ENCODE data around the gene ADAP1. TPM values are rescaled to one million over a fixed set of nuclear protein-coding genes. Genes with fewer than 3 reads are reported as not detected.

The ADAP1 gene
- total and polyA plus RNA-seq, 2 of the 8 experiments (the other 6 are each of a cell fraction or from before 2014, with no cell fraction given) = 5.8 to 6.1 TPM

DNA sequence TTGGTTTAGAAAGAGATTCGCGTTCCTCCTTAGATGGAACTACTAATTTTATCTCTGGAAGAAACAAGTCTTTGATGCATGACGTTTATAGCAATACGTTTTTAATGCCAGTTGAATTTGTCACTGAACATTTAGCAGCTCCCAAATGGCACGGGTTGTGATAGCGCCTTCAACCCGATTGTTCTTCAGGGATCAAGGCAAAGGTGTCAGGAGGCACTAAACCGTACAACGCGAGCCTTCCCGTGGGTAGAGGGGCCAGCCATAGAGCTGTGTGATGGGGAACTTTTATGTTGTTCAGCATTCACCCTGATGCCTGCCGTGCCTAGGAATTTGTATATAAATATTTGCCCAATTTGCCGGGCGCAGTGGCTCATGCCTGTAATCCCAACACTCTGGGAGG, 74.8 kb downstream of the ADAP1 start:
- no peak overlapping the region for H2AFZ ChIP-seq (ENCODE audit: low read length)
- no peak overlapping the region for H2BK120ac ChIP-seq (replicated peaks; ENCODE audit: low read depth, low read length)
- no peak overlapping the region for H4K91ac ChIP-seq (replicated peaks; ENCODE audit: insufficient read length, low read length)
- no peak overlapping the region for H3K4me3 ChIP-seq (ENCODE audit: extremely low read depth in 1 of 4, insufficient read depth in 2 of 4, low read depth in 3 of 4, low read length in 4 of 4)
- H3K18ac ChIP-seq (ENCODE audit: extremely low read depth, low read length) = no peak overlapping the region
- no peak overlapping the region for H2BK12ac ChIP-seq (ENCODE audit: low read depth, low read length)
- peaks cover 14% of the 10 kb centered on the region for H3K79me1 ChIP-seq (ENCODE audit: low read depth, low read length)
- no peak overlapping the region for H3K23ac ChIP-seq (ENCODE audit: insufficient read length)
- no peak overlapping the region for H3K56ac ChIP-seq (replicated peaks; ENCODE audit: insufficient read length, low read depth, low read length)
- DNase-seq (ENCODE audit: low read depth in 1 of 2, low spot score in 2 of 2) (no peak), FAIRE-seq (no peak)
- no peak overlapping the region for H3K4ac ChIP-seq (replicated peaks; ENCODE audit: insufficient read length, low read depth, low read length)
- ChIA-PET CTCF (ENCODE audit: partially characterized antibody) (interaction anchor here (1.0 to 1.7 kb wide), 2 partner anchors 12 to 42 kb away, joined by 4 read pairs; no protein-coding TSS in a partner anchor), POLR2A (ENCODE audit: partially characterized antibody) (interaction anchor here (0.9 to 2.3 kb wide), 3 partner anchors 18 to 96 kb away, joined by 3 to 7 read pairs (median 3); partner anchors contain the start of gene COX19)
- H3K9me3 ChIP-seq (ENCODE audit: insufficient read depth in 2 of 2, low read depth in 1 of 2, low read length in 1 of 2) = no peaks in the 10 kb centered on the region; a peak in 1 of 4 replicates
- H3K27ac ChIP-seq (ENCODE audit: low read depth, low read length) = no peak overlapping the region
- H2AK5ac ChIP-seq (ENCODE audit: low read depth, low read length) = no peak overlapping the region
- peaks cover 29 to 39% of the 10 kb centered on the region in 2 experiments for H4K20me1 ChIP-seq (replicated peaks in 1 of 2; ENCODE audit: control insufficient read depth in 1 of 2, insufficient read depth in 2 of 2, low read length in 2 of 2)
- H4K8ac ChIP-seq (ENCODE audit: extremely low read depth, insufficient read depth, low read length) = no peak overlapping the region
- WGBS, 2 experiments (ENCODE audit: extremely low coverage in 1 of 2, insufficient coverage in 1 of 2, insufficient read length in 1 of 2, insufficient replicate concordance in 2 of 2, low coverage in 1 of 2, low lambda C conversion rate in 2 of 2, missing lambda C conversion rate in 1 of 2) = 95% methylated on average over 14 of the region's 14 CpGs; no CpG with 5 or more reads in 1 of the 2 experiments
- H3K27me3 ChIP-seq (replicated peaks in 1 of 4; ENCODE audit: control insufficient read depth in 3 of 4, extremely low read depth in 1 of 4, insufficient read depth in 3 of 4, low read length in 3 of 4) = no peaks in the 10 kb centered on the region
- peaks cover 0 to 7% (median 0%) of the 10 kb centered on the region in 4 experiments; a peak in 3 of 8 replicates for H3K36me3 ChIP-seq (ENCODE audit: control insufficient read depth in 2 of 4, insufficient read depth in 4 of 4, low read length in 3 of 4)
- no peak overlapping the region for H4K5ac ChIP-seq (ENCODE audit: insufficient read length, low read depth, low read length)
- TF ChIP-seq SAP30 (IDR thresholded peaks at IDR 0.05; ENCODE audit: insufficient read depth, insufficient replicate concordance, low read length) = no peak
- no peak for TF ChIP-seq PHF8 (conservative IDR thresholded peaks at IDR 0.05; ENCODE audit: low read depth, low read length)
- no peak for TF ChIP-seq SIN3A (conservative IDR thresholded peaks at IDR 0.05 in 1 of 2, IDR thresholded peaks at IDR 0.05 in 1 of 2; ENCODE audit: low read depth in 1 of 2, low read length in 2 of 2)
- TF ChIP-seq SP2 (IDR thresholded peaks at IDR 0.05; ENCODE audit: low read length) = no peak
- TF ChIP-seq, protein P1, sequence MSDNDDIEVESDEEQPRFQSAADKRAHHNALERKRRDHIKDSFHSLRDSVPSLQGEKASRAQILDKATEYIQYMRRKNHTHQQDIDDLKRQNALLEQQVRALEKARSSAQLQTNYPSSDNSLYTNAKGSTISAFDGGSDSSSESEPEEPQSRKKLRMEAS (IDR thresholded peaks at IDR 0.05) = no peak
- no peak for TF ChIP-seq SIX5 (IDR thresholded peaks at IDR 0.05; ENCODE audit: low read depth, low read length)
- TF ChIP-seq GABPA (IDR thresholded peaks at IDR 0.05; ENCODE audit: borderline replicate concordance, insufficient read depth, low read length) = no peak
- no peak for TF ChIP-seq RXRA (IDR thresholded peaks at IDR 0.05; ENCODE audit: insufficient read depth, low read depth, low read length)
- no peak for TF ChIP-seq SP4 (IDR thresholded peaks at IDR 0.05; ENCODE audit: low read length)
- TF ChIP-seq KDM4A (IDR thresholded peaks at IDR 0.05; ENCODE audit: low read depth, low read length, severe bottlenecking) = no peak
- no peak for TF ChIP-seq CBX5 (IDR thresholded peaks at IDR 0.05; ENCODE audit: low read depth, low read length)
- TF ChIP-seq NANOG (IDR thresholded peaks at IDR 0.05; ENCODE audit: insufficient read depth, low read depth, low read length, poor library complexity, severe bottlenecking) = no peak
- H2BK5ac ChIP-seq (ENCODE audit: low read depth, low read length) = no peak overlapping the region
- no peak overlapping the region for H2BK20ac ChIP-seq (ENCODE audit: low read length)
- no peak overlapping the region for H3K9ac ChIP-seq (replicated peaks in 1 of 4; ENCODE audit: extremely low read depth in 1 of 4, low read depth in 3 of 4, low read length in 3 of 4)
- H3K79me2 ChIP-seq (ENCODE audit: control insufficient read depth in 1 of 2, insufficient read depth in 2 of 2, low read length in 2 of 2) = peaks cover 51 to 76% of the 10 kb centered on the region in 2 experiments
- H3K23me2 ChIP-seq (ENCODE audit: low read depth, low read length) = peaks cover 5% of the 10 kb centered on the region; the same call in 1 of the 2 replicates
- peak overlapping the region in 1 of 2 experiments; percentile 3; a peak in 1 of 4 replicates for H3K4me2 ChIP-seq (ENCODE audit: insufficient read depth in 1 of 2, low read depth in 2 of 2, low read length in 2 of 2)
- peaks cover 0 to 5% (median 0%) of the 10 kb centered on the region in 4 experiments; a peak in 3 of 7 replicates for H3K4me1 ChIP-seq (replicated peaks in 1 of 4; ENCODE audit: control insufficient read depth in 3 of 4, insufficient read depth in 4 of 4, low read length in 3 of 4)
- H2BK15ac ChIP-seq (ENCODE audit: low read length) = no peak overlapping the region
- no peak overlapping the region for H3K14ac ChIP-seq (ENCODE audit: insufficient read length)
